Measurements from ENCODE around the gene SEMA4B.
"Not testable (repeated sequence)": the region's sequence is repeated elsewhere in the genome, so short reads cannot be mapped to it uniquely, and the experiment has no call there.

The SEMA4B gene

DNA sequence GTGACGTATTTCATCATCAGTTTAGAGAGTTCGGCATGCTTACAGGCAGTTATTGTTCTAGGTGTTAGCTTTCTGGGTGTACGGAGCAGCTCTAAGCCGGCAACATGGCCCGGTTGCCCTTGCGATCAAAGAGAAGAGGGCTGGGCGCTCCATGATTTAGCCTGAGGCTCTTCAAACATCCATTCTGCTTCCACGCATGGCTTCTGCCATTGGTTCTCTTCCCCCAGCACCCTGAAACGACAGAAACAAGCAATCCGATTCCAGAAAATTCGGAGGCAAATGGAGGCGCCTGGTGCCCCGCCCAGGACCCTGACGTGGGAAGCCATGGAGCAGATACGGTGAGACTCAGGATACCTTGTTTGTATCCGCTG lies 64.9 kb downstream of the SEMA4B start:
- peak overlapping the region; percentile 97 for H3K4me3 Mint-ChIP-seq
- DNase-seq, result peak; percentile 29
- peaks cover 34% of the 10 kb centered on the region for H3K36me3 Mint-ChIP-seq (ENCODE audit: low read depth)
- peaks cover 10% of the 10 kb centered on the region for H3K27me3 Mint-ChIP-seq (ENCODE audit: low read depth, poor library complexity)
- peak overlapping the region; percentile 98 for H3K27ac Mint-ChIP-seq
- TF ChIP-seq, protein P1, sequence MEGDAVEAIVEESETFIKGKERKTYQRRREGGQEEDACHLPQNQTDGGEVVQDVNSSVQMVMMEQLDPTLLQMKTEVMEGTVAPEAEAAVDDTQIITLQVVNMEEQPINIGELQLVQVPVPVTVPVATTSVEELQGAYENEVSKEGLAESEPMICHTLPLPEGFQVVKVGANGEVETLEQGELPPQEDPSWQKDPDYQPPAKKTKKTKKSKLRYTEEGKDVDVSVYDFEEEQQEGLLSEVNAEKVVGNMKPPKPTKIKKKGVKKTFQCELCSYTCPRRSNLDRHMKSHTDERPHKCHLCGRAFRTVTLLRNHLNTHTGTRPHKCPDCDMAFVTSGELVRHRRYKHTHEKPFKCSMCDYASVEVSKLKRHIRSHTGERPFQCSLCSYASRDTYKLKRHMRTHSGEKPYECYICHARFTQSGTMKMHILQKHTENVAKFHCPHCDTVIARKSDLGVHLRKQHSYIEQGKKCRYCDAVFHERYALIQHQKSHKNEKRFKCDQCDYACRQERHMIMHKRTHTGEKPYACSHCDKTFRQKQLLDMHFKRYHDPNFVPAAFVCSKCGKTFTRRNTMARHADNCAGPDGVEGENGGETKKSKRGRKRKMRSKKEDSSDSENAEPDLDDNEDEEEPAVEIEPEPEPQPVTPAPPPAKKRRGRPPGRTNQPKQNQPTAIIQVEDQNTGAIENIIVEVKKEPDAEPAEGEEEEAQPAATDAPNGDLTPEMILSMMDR (IDR thresholded peaks at IDR 0.05), result no peak
- H3K9me3 Mint-ChIP-seq, result no peaks in the 10 kb centered on the region
- peaks cover 54% of the 10 kb centered on the region for H3K4me1 Mint-ChIP-seq

DNA sequence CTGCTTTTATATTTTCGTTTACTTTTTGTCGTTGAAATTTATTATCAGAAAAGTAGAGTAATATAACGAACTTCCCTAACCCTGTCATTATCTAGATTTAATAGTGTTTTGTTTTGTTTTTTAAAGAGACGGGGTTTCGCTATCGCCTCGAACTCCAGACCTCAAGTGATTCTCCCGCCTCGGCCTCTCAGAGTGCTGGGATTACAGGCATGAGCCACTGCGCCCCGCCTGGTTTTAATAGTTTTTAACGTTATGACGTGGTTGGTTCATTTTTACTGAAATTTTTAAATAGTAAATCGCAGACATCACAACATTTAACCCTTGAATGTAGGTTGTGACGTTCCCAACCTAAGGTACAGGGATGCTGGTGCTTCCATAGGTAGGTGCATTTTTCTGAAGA lies 65.4 kb downstream of the SEMA4B start:
- peak overlapping the region; percentile 97 for H3K4me3 Mint-ChIP-seq
- H3K27me3 Mint-ChIP-seq (ENCODE audit: low read depth, poor library complexity), result peaks cover 8% of the 10 kb centered on the region
- H3K4me1 Mint-ChIP-seq, result peaks cover 54% of the 10 kb centered on the region
- TF ChIP-seq, protein P1 (IDR thresholded peaks at IDR 0.05), result no peak
- no peak for DNase-seq
- H3K36me3 Mint-ChIP-seq (ENCODE audit: low read depth), result peaks cover 38% of the 10 kb centered on the region
- no peaks in the 10 kb centered on the region for H3K9me3 Mint-ChIP-seq
- H3K27ac Mint-ChIP-seq, result peak overlapping the region; percentile 98

DNA sequence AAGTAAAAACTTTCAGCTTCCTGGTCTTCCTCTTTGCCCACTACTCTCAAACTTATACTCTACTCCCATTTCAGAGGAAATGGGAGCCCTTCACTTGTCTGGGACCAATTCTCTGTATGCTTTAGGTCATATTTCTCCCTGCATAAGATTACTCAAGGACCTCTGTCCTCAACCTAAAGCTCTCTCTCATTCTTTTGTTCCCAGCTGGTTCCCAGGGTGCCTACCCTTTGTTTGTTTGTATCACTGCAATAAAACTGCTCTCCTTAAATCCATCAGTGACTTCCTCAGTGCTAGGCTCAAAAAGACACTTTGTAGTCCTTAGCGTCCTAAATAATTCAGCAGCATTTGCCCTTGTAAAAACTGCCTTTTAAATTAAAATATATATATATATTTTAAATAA lies 67.3 kb downstream of the SEMA4B start:
- H3K27ac Mint-ChIP-seq, result peak overlapping the region; percentile 90
- no peak for DNase-seq
- H3K9me3 Mint-ChIP-seq, result no peaks in the 10 kb centered on the region
- peaks cover 58% of the 10 kb centered on the region for H3K36me3 Mint-ChIP-seq (ENCODE audit: low read depth)
- peaks cover 3% of the 10 kb centered on the region for H3K27me3 Mint-ChIP-seq (ENCODE audit: low read depth, poor library complexity)
- peaks cover 54% of the 10 kb centered on the region for H3K4me1 Mint-ChIP-seq
- TF ChIP-seq, protein P1 (IDR thresholded peaks at IDR 0.05), result no peak
- peak overlapping the region; percentile 78 for H3K4me3 Mint-ChIP-seq

DNA sequence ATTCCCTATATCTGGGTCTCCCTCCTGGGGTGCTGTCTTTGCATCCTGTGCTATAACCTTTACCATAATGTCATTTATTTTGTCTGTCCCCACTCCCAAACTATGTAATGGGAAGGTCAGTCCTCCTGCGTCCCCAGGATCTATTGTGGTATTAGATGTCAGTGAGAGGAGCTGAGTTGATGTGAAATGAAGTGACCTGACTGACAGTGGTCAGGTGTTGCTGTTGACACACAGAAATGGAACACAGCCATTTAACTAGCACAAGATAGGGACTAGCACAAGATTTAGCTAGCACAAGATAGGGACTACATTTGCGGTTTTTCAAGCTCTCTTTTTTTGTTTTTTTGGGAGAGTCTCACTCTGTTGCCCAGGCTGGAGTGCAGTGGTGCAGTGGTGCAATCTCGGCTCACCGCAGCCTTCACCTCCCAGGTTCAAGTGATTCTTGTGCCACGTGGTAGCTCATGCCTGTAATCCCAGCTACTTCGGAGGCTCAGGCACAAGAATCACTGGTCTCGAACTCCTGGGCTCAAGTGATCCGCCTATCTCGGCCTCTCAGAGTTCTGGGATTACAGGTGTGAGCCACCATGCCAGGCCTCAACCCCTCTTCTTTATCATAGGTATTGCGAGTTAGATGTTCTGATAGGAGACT lies 69.5 kb downstream of the SEMA4B start:
- no peak for DNase-seq
- Mint-ChIP-seq H3K36me3 (ENCODE audit: low read depth) (peaks cover 77% of the 10 kb centered on the region), H3K27me3 (ENCODE audit: low read depth, poor library complexity) (no peaks in the 10 kb centered on the region), H3K9me3 (peaks cover 8% of the 10 kb centered on the region), H3K4me1 (peaks cover 45% of the 10 kb centered on the region), H3K4me3 (no peak overlapping the region), H3K27ac (peak overlapping the region; percentile 70)
- TF ChIP-seq, protein P1 (IDR thresholded peaks at IDR 0.05), result no peak

DNA sequence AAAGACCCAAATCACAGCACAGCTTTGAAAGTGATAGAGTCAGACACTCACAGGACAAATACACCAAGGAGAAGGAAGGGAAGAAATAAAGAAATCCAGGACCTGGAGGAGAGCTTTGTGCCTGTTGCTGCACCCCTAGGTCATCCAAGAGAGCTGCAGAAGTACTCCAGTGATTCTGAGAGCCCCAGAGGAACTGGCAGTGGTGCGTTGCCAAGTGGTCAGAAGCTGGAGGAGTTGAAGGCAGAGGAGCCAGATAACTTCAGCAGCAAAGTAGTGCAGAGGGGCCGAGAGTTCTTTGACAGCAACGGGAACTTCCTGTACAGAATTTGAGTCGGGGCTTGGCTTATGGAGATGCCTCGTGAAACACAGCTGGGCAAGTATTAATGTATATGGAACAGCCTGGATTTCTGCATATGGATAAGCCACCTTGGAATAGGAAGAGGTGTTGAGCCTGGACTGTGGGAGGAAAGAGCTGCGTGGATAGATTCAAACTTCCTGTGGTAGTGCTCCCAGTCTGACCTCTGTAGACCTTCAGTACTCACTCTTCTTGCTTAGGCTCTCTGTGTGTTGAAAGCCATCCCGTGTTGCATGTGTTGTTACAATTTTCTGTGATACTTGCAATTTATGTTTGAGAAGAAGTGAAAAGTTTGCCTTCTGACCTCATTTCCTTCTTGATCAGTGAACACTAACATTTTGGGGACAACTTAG lies 70.5 kb downstream of the SEMA4B start:
- no peak overlapping the region for H3K4me3 Mint-ChIP-seq
- no peak for DNase-seq
- H3K27ac Mint-ChIP-seq, result peak overlapping the region; percentile 12
- H3K9me3 Mint-ChIP-seq, result peaks cover 8% of the 10 kb centered on the region
- H3K27me3 Mint-ChIP-seq (ENCODE audit: low read depth, poor library complexity), result peaks cover 3% of the 10 kb centered on the region
- TF ChIP-seq, protein P1 (IDR thresholded peaks at IDR 0.05), result no peak
- peaks cover 84% of the 10 kb centered on the region for H3K36me3 Mint-ChIP-seq (ENCODE audit: low read depth)
- H3K4me1 Mint-ChIP-seq, result peaks cover 37% of the 10 kb centered on the region

DNA sequence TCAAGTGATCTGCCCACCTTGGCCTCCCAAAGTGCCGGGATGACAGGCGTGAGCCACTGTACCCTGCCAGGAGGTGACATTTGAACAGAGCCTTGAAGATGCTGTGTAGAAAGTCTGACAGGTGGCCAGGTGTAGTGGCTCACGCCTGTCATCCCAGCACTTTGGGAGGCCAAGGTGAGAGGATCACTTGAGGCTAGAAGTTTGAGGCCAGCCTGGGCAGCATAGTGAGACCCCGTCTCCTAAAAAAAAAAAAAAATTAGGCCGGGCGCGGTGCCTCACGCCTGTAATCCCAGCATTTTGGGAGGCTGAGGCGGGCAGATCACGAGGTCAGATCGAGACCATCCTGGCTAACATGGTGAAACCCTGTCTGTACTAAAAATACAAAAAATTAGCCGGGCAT lies 77.3 kb downstream of the SEMA4B start:
- not testable (repeated sequence) for H3K27ac Mint-ChIP-seq; H3K9me3 Mint-ChIP-seq; DNase-seq; H3K4me3 Mint-ChIP-seq; H3K27me3 Mint-ChIP-seq (ENCODE audit: low read depth, poor library complexity)
- Mint-ChIP-seq H3K36me3 (ENCODE audit: low read depth) (peaks cover 31% of the 10 kb centered on the region), H3K4me1 (peaks cover 17% of the 10 kb centered on the region)
